Panc1 (cell line): ENCODE results near the gene TNFSF9.

Source experiments
- CTCF ChIP-seq: fragments of 450-650 bp; IDR thresholded peaks from 2 replicates; pipeline ENCODE4 v1.5.1; 2017; ENCODE audit warnings: mild to moderate bottlenecking
- POLR2AphosphoS5 ChIP-seq: IDR thresholded peaks from 2 replicates; pipeline ENCODE4 v1.6.1; 2012; ENCODE audit warnings: mild to moderate bottlenecking, low read depth, low read length, moderate library complexity

DNA sequence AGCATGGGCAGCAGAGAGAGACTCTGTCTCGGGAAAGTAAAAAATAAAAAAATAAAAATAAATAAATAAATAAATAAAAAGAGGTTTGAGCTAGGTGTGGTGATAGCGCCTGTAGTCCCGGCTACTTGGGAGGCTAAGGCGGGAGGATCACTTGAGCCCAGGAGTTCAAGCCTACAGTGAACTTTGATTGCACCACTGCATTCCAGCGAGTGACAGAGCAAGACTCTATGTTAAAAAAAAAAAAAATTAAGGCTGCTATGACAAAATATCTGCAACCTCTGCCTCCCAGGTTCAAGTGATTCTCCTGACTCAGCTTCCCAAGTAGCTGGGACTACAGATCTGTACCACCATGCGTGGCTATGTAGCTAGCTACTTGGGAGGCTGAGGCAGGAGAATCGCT, 46.0 kb upstream of the TNFSF9 start:
- TF ChIP-seq CTCF: no peak
- TF ChIP-seq POLR2AphosphoS5: no peak
